ENCODE measurements around the gene CA10.

CA10 gene

DNA sequence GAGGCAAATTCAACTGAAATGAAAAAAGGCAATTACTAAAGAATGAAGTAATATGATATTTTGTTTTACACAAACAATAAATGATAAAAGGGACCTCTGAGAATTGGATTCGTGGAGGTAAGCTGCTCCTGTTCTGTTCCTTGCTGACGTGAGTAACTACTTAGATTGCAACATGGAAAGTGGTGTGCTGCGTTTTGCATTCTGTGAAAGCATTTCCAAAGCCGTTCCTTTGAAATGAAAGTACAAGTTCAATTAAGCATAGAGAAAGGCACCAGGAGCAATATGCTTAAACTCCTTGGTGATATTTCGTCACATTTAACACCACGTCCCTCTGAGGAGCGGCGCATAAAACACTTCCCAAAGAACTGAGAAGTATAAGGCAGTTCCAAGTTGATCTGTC, 516.5 kb downstream of the CA10 start:
- in situ Hi-C loops (cut with MboI; ENCODE audit: low sequenced_read_pairs, unreplicated experiment) = no loop called here

DNA sequence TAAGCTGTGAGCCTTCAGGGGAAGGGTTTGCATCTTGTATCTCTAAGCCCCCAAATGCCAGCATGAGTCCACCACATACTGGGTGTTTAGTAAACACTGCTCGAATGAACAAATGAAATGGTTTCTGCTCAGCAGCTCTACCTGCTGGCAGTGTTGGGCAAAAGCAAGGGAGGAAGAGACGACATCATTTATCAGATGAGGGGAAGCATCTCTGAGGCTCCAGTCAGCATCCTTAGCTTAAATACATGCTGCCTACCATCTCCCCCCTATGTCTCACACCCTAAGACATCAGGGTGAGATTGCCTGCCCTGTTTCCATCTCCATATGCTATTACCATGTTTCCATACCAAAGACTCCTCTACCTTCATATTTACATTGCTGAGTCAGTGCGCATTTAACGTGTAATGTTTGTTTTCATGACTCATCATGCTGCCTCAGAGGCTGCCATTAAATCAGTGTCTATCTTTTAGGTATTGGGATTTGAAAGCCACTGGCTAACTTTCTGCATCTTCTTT, 518.3 kb downstream of the CA10 start:
- in situ Hi-C loops (cut with MboI; ENCODE audit: low sequenced_read_pairs, unreplicated experiment) = no loop called here

More for the DNA sequence above, 516.5 kb downstream of the CA10 start:
- TF ChIP-seq, protein P1, sequence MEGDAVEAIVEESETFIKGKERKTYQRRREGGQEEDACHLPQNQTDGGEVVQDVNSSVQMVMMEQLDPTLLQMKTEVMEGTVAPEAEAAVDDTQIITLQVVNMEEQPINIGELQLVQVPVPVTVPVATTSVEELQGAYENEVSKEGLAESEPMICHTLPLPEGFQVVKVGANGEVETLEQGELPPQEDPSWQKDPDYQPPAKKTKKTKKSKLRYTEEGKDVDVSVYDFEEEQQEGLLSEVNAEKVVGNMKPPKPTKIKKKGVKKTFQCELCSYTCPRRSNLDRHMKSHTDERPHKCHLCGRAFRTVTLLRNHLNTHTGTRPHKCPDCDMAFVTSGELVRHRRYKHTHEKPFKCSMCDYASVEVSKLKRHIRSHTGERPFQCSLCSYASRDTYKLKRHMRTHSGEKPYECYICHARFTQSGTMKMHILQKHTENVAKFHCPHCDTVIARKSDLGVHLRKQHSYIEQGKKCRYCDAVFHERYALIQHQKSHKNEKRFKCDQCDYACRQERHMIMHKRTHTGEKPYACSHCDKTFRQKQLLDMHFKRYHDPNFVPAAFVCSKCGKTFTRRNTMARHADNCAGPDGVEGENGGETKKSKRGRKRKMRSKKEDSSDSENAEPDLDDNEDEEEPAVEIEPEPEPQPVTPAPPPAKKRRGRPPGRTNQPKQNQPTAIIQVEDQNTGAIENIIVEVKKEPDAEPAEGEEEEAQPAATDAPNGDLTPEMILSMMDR (IDR thresholded peaks at IDR 0.05; ENCODE audit: borderline replicate concordance, control extremely low read depth, extremely low read depth, insufficient read depth, missing control alignments) = no peak
- no peak for DNase-seq (ENCODE audit: low spot score)

DNA sequence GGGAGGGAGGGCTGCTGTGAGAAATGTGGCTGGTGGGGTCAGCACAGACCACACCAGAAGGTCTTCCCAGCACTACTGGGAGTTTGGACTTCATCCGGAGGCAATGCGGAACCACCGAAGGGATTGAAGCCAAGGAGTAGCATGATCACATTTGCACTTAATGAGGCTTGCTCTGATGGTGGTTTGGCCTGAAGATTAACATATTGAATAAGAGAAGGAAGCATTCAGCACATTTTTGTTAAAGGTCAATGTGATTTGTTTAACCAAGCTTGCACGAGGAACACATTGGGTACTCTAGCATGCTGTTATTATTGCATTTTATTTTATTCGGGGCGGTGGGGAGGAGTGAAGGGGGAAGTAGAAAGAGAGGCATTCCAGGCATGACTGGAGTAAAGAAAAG, 519.5 kb downstream of the CA10 start:
- in situ Hi-C loops (cut with MboI; ENCODE audit: low sequenced_read_pairs, unreplicated experiment) = loop anchor here (10.0 kb wide), 1 partner anchor 64 kb away; no protein-coding TSS in a partner anchor
- no peak for DNase-seq (ENCODE audit: low spot score)
- TF ChIP-seq, protein P1 (IDR thresholded peaks at IDR 0.05; ENCODE audit: borderline replicate concordance, control extremely low read depth, extremely low read depth, insufficient read depth, missing control alignments) = no peak

More for the DNA sequence above, 518.3 kb downstream of the CA10 start:
- peak; percentile 21 for DNase-seq (ENCODE audit: low spot score)
- TF ChIP-seq, protein P1 (IDR thresholded peaks at IDR 0.05; ENCODE audit: borderline replicate concordance, control extremely low read depth, extremely low read depth, insufficient read depth, missing control alignments) = peak; percentile 25

DNA sequence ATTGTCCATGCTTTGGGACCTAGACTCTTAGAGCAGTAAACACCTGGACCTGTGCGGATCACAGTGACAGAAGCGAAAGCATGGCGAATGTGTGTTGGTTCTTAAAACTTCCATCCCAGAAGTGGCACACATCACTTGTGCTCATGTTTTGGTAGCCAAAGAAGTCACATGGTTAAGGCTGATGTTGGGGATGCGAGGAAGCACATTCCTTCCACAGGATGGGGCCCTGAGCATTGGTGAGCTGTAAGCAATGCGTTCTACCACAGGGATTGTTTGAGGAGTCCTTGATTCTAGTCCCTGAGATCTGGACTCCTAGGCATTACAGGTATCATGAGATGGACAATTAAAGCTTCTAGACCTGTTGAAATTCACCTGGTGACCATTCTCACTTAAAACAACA, 522.2 kb downstream of the CA10 start:
- in situ Hi-C loops (cut with MboI; ENCODE audit: low sequenced_read_pairs, unreplicated experiment) = loop anchor here (10.0 kb wide), 1 partner anchor 61 kb away; no protein-coding TSS in a partner anchor
- TF ChIP-seq, protein P1 (IDR thresholded peaks at IDR 0.05; ENCODE audit: borderline replicate concordance, control extremely low read depth, extremely low read depth, insufficient read depth, missing control alignments) = no peak
- DNase-seq (ENCODE audit: low spot score) = no peak

DNA sequence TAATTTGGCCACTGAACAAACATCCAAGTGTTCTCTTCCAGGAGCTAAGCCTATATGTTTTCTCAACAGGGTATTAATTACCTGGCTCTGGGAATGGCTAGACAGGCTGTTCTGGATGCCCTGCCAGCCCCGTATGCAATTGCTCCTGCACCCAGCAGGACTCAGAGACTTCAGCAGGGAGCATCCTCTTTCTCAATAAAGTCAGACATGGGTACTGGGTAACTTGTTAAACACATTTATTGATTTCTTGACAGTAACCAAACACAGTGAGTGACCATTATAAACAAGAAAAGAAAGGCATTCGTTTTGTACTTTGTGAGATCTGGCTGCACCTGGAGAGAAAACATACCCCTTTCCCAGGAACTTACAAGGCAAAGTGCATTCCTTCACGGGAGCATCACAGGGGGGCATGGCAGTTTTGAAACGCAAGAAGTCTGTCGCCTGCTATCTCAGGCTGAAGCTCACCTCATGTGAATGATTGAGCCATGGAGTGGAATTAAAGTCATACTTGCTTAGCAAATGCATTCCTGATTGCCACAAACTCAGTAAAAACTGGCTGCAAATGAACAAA, 528.3 kb downstream of the CA10 start:
- in situ Hi-C loops (cut with MboI; ENCODE audit: low sequenced_read_pairs, unreplicated experiment) = loop anchor here (10.0 kb wide), 1 partner anchor 55 kb away; no protein-coding TSS in a partner anchor
- TF ChIP-seq, protein P1 (IDR thresholded peaks at IDR 0.05; ENCODE audit: borderline replicate concordance, control extremely low read depth, extremely low read depth, insufficient read depth, missing control alignments) = no peak
- DNase-seq (ENCODE audit: low spot score) = no peak

DNA sequence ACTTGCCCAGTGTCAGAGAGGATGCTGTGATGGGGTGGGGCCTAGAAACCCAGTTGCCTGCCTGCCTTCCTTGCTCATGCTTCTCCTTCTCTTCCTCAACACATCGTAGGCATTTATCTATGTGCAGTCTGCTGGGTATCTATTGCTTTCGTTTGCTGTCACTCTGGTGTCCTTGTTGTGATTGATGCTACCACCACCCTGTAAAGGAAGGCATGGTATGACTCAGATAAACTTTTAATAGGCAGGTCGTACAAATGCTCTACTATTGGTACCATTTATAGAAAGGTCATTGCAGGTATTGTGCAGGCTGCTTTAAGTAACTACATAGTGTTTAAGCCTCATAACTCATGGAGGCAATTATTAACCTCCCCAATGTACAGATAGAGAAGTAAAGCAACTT, 529.3 kb downstream of the CA10 start:
- TF ChIP-seq, protein P1 (IDR thresholded peaks at IDR 0.05; ENCODE audit: borderline replicate concordance, control extremely low read depth, extremely low read depth, insufficient read depth, missing control alignments) = no peak
- in situ Hi-C loops (cut with MboI; ENCODE audit: low sequenced_read_pairs, unreplicated experiment) = no loop called here
- no peak for DNase-seq (ENCODE audit: low spot score)
